HEK293 (cell line): ENCODE data around the gene RAI14.

Experiments
- ATF2 ChIP-seq: fragments of 450-650 bp; formaldehyde crosslinking; IDR thresholded peaks from 2 replicates; pipeline ENCODE4 v1.5.1; 2016; ENCODE audit warnings: missing biosample characterization, missing genetic modification characterization, low read depth
- BCL11A ChIP-seq: fragments of 450-650 bp; formaldehyde crosslinking; IDR thresholded peaks from 2 replicates; pipeline ENCODE4 v1.5.1; 2016; ENCODE audit warnings: low read depth, missing biosample characterization, missing genetic modification characterization
- GFI1B ChIP-seq: fragments of 450-650 bp; formaldehyde crosslinking; IDR thresholded peaks from 2 replicates; pipeline ENCODE4 v1.5.1; 2016; ENCODE audit warnings: missing biosample characterization, missing genetic modification characterization
- GLI4 ChIP-seq: fragments of 450-650 bp; formaldehyde crosslinking; IDR thresholded peaks from 2 replicates; pipeline ENCODE4 v1.5.1; 2016; ENCODE audit warnings: missing biosample characterization, missing genetic modification characterization
- IKZF3 ChIP-seq: fragments of 450-650 bp; IDR thresholded peaks from 2 replicates; pipeline ENCODE4 v1.5.0; 2018; ENCODE audit warnings: missing biosample characterization, mild to moderate bottlenecking, missing genetic modification characterization, moderate library complexity
- MEIS1 ChIP-seq: sonication (generic); formaldehyde crosslinking; IDR thresholded peaks from 2 replicates; pipeline ENCODE4 v1.8.1; 2022; ENCODE audit warnings: missing genetic modification reagents, mild to moderate bottlenecking, borderline replicate concordance
- SALL2 ChIP-seq: fragments of 450-650 bp; formaldehyde crosslinking; IDR thresholded peaks from 2 replicates; pipeline ENCODE4 v1.5.0; 2017; ENCODE audit warnings: missing biosample characterization, mild to moderate bottlenecking, missing genetic modification characterization, borderline replicate concordance
- SETDB1 ChIP-seq: IDR thresholded peaks from one replicate; pipeline ENCODE4 v1.6.1; 2017; ENCODE audit warnings: mild to moderate bottlenecking, low read length, moderate library complexity, mixed read lengths; ENCODE audit not compliant: insufficient read length
- SP2 ChIP-seq: fragments of 450-650 bp; formaldehyde crosslinking; IDR thresholded peaks from 2 replicates; pipeline ENCODE4 v1.5.1; 2016; ENCODE audit warnings: missing biosample characterization, missing genetic modification characterization
- TRIM28 ChIP-seq: IDR thresholded peaks from 2 replicates; pipeline ENCODE4 v1.6.1; 2011; ENCODE audit warnings: low read length, control low read depth, borderline replicate concordance
- ZBTB1 ChIP-seq: fragments of 450-650 bp; formaldehyde crosslinking; IDR thresholded peaks from 2 replicates; pipeline ENCODE4 v1.5.1; 2016; ENCODE audit warnings: missing biosample characterization, missing genetic modification characterization
- ZBTB21 ChIP-seq: fragments of 450-650 bp; formaldehyde crosslinking; IDR thresholded peaks from 2 replicates; pipeline ENCODE4 v1.5.1; 2017; ENCODE audit warnings: missing biosample characterization, missing genetic modification characterization
- ZBTB48 ChIP-seq: fragments of 450-650 bp; formaldehyde crosslinking; IDR thresholded peaks from 2 replicates; pipeline ENCODE4 v1.5.1; 2016; ENCODE audit warnings: missing biosample characterization, missing genetic modification characterization
- ZBTB49 ChIP-seq: fragments of 450-650 bp; formaldehyde crosslinking; IDR thresholded peaks from 2 replicates; pipeline ENCODE4 v1.5.1; 2016; ENCODE audit warnings: missing biosample characterization, missing genetic modification characterization, low read depth
- ZBTB7A ChIP-seq: fragments of 450-650 bp; formaldehyde crosslinking; IDR thresholded peaks from 2 replicates; pipeline ENCODE4 v1.5.1; 2016; ENCODE audit warnings: low read depth, missing biosample characterization, missing genetic modification characterization
- ZEB2 ChIP-seq: fragments of 450-650 bp; formaldehyde crosslinking; IDR thresholded peaks from 2 replicates; pipeline ENCODE4 v1.5.1; 2016; ENCODE audit warnings: missing biosample characterization, missing genetic modification characterization
- ZFP3 ChIP-seq: fragments of 450-650 bp; formaldehyde crosslinking; IDR thresholded peaks from 2 replicates; pipeline ENCODE4 v1.5.1; 2016; ENCODE audit warnings: low read depth, missing biosample characterization, missing genetic modification characterization
- ZFP69B ChIP-seq: fragments of 450-650 bp; formaldehyde crosslinking; IDR thresholded peaks from 2 replicates; pipeline ENCODE4 v1.5.1; 2016; ENCODE audit warnings: missing biosample characterization, missing genetic modification characterization
- ZIC2 ChIP-seq: fragments of 450-650 bp; formaldehyde crosslinking; IDR thresholded peaks from 2 replicates; pipeline ENCODE4 v1.5.1; 2016; ENCODE audit warnings: missing biosample characterization, missing genetic modification characterization
- ZNF174 ChIP-seq: fragments of 450-650 bp; formaldehyde crosslinking; IDR thresholded peaks from 2 replicates; pipeline ENCODE4 v1.5.0; 2017; ENCODE audit warnings: missing biosample characterization, mild to moderate bottlenecking, missing genetic modification characterization
- ZNF23 ChIP-seq: fragments of 450-650 bp; formaldehyde crosslinking; IDR thresholded peaks from 2 replicates; pipeline ENCODE4 v1.5.1; 2016; ENCODE audit warnings: missing biosample characterization, missing genetic modification characterization, borderline replicate concordance
- ZNF24 ChIP-seq: fragments of 450-650 bp; formaldehyde crosslinking; IDR thresholded peaks from 2 replicates; pipeline ENCODE4 v1.5.1; 2016; ENCODE audit warnings: missing biosample characterization, missing genetic modification characterization
- ZNF354C ChIP-seq: fragments of 450-650 bp; formaldehyde crosslinking; IDR thresholded peaks from 2 replicates; pipeline ENCODE4 v1.5.1; 2016; ENCODE audit warnings: missing biosample characterization, missing genetic modification characterization, low read depth, borderline replicate concordance
- ZNF37A ChIP-seq: fragments of 450-650 bp; IDR thresholded peaks from 2 replicates; pipeline ENCODE4 v1.5.1; 2018; ENCODE audit warnings: missing biosample characterization, missing genetic modification characterization
- ZNF391 ChIP-seq: fragments of 450-650 bp; formaldehyde crosslinking; IDR thresholded peaks from 2 replicates; pipeline ENCODE4 v1.5.1; 2016; ENCODE audit warnings: low read depth, missing biosample characterization, missing genetic modification characterization, borderline replicate concordance
- ZNF544 ChIP-seq: fragments of 450-650 bp; formaldehyde crosslinking; IDR thresholded peaks from 2 replicates; pipeline ENCODE4 v1.5.0; 2017; ENCODE audit warnings: missing biosample characterization, missing genetic modification characterization
- ZNF555 ChIP-seq: fragments of 450-650 bp; formaldehyde crosslinking; conservative IDR thresholded peaks from 2 replicates; pipeline ENCODE4 v1.5.1; 2017; ENCODE audit warnings: missing biosample characterization, mild to moderate bottlenecking, missing genetic modification characterization, inconsistent platforms
- ZNF596 ChIP-seq: fragments of 450-650 bp; IDR thresholded peaks from 2 replicates; pipeline ENCODE4 v1.5.0; 2018; ENCODE audit warnings: missing biosample characterization, mild to moderate bottlenecking, missing genetic modification characterization, moderate library complexity
- ZNF600 ChIP-seq: fragments of 450-650 bp; formaldehyde crosslinking; IDR thresholded peaks from 2 replicates; pipeline ENCODE4 v1.5.1; 2016; ENCODE audit warnings: missing biosample characterization, missing genetic modification characterization
- ZNF610 ChIP-seq: fragments of 450-650 bp; formaldehyde crosslinking; IDR thresholded peaks from 2 replicates; pipeline ENCODE4 v1.5.1; 2016; ENCODE audit warnings: missing biosample characterization, missing genetic modification characterization, borderline replicate concordance
- ZNF621 ChIP-seq: fragments of 450-650 bp; formaldehyde crosslinking; IDR thresholded peaks from 2 replicates; pipeline ENCODE4 v1.5.1; 2017; ENCODE audit warnings: missing biosample characterization, missing genetic modification characterization
- ZNF624 ChIP-seq: fragments of 450-650 bp; formaldehyde crosslinking; IDR thresholded peaks from 2 replicates; pipeline ENCODE4 v1.5.1; 2017; ENCODE audit warnings: missing biosample characterization, missing genetic modification characterization
- ZNF777 ChIP-seq: fragments of 450-650 bp; formaldehyde crosslinking; IDR thresholded peaks from 2 replicates; pipeline ENCODE4 v1.5.1; 2017; ENCODE audit warnings: missing biosample characterization, missing genetic modification characterization, borderline replicate concordance
- ZNF791 ChIP-seq: fragments of 450-650 bp; formaldehyde crosslinking; IDR thresholded peaks from 2 replicates; pipeline ENCODE4 v1.5.1; 2016; ENCODE audit warnings: missing biosample characterization, missing genetic modification characterization
- ZSCAN30 ChIP-seq: fragments of 450-650 bp; IDR thresholded peaks from 2 replicates; pipeline ENCODE4 v1.5.1; 2018; ENCODE audit warnings: missing biosample characterization, mild to moderate bottlenecking, missing genetic modification characterization, moderate library complexity
- TF ChIP-seq, protein P1 (sequence below): fragments of 450-650 bp; formaldehyde crosslinking; IDR thresholded peaks from 2 replicates; pipeline ENCODE4 v1.5.1; 2016; ENCODE audit warnings: missing biosample characterization, missing genetic modification characterization

Gene RAI14

DNA sequence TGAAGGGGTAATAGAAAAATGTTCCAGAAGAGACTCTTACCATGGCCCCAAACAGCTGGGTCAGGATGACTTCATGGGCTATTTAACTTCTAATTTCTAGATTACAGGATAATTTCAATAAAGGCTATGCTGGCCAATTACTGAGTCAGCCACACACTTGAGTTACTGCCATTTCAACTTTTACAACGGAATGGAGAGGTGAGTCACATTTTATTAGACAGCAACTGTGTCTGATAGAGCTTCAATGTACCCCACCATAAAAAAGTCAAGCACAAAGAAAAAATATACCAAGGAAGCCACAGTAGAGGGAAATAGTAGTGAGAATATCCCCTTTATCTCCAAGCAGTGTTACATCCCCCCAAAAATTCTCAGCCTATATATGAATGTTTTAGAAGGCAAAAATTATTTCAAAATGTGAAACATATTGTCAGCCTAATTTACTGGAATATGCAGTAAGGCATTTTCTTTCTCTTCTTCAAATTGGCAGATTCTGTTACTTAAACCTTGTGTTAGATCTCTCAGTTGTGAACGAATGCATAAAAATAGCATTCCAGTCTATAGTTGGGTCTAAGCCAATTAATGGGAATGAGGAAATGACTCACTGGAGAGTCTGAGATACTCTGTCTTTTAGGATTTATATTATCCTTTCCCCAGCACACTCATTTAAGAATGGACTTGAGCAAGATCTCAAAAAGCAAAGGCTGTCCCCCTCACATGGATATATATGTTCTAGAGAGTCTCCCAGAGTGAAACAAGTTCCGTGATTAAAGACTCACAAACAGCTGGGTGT is 47.1 kb upstream of the RAI14 start (continued):
- TF ChIP-seq, protein P1, sequence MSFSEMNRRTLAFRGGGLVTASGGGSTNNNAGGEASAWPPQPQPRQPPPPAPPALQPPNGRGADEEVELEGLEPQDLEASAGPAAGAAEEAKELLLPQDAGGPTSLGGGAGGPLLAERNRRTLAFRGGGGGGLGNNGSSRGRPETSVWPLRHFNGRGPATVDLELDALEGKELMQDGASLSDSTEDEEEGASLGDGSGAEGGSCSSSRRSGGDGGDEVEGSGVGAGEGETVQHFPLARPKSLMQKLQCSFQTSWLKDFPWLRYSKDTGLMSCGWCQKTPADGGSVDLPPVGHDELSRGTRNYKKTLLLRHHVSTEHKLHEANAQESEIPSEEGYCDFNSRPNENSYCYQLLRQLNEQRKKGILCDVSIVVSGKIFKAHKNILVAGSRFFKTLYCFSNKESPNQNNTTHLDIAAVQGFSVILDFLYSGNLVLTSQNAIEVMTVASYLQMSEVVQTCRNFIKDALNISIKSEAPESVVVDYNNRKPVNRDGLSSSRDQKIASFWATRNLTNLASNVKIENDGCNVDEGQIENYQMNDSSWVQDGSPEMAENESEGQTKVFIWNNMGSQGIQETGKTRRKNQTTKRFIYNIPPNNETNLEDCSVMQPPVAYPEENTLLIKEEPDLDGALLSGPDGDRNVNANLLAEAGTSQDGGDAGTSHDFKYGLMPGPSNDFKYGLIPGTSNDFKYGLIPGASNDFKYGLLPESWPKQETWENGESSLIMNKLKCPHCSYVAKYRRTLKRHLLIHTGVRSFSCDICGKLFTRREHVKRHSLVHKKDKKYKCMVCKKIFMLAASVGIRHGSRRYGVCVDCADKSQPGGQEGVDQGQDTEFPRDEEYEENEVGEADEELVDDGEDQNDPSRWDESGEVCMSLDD (tag by site-specific recombination) = peak; percentile 28; the same call in 1 of the 2 replicates
- TF ChIP-seq ZNF777 (tag by site-specific recombination) (no peak), GFI1B (tag by site-specific recombination) (peak; percentile 70; the same call in 1 of the 2 replicates), BCL11A (tag by site-specific recombination) (peak; percentile 90; the same call in 1 of the 2 replicates), ZNF624 (no peak), ZBTB21 (tag by site-specific recombination) (peak; percentile 84), ZBTB49 (tag by site-specific recombination) (no peak), ZBTB7A (tag by site-specific recombination) (0 out of 2 replicates have a peak, but pooled peaks have one; percentile 50), ZNF391 (tag by site-specific recombination) (peak; percentile 90), ZEB2 (tag by site-specific recombination) (peak; percentile 98), ZNF555 (tag by site-specific recombination) (no peak), ZNF37A (no peak), ZNF791 (tag by site-specific recombination) (no peak), IKZF3 (peak; percentile 98), ZNF621 (tag by site-specific recombination) (no peak), TRIM28 (no peak), ZFP3 (0 out of 2 replicates have a peak, but pooled peaks have one; percentile 42), ZNF610 (tag by site-specific recombination) (0 out of 2 replicates have a peak, but pooled peaks have one; percentile 16), SALL2 (tag by site-specific recombination) (no peak), ZNF600 (tag by site-specific recombination) (no peak; the same call in 1 of the 2 replicates), ZIC2 (tag by site-specific recombination) (no peak), MEIS1 (CRISPR knock-in tag) (no peak), ZNF23 (tag by site-specific recombination) (no peak), ZNF596 (tag by site-specific recombination) (peak; percentile 74), ZNF354C (tag by site-specific recombination) (no peak), ZNF544 (tag by site-specific recombination) (no peak), GLI4 (no peak), ZBTB48 (tag by site-specific recombination) (no peak), ZNF24 (tag by site-specific recombination) (peak; percentile 85), ZFP69B (tag by site-specific recombination) (peak; percentile 56; the same call in 1 of the 2 replicates), ZBTB1 (tag by site-specific recombination) (peak; percentile 85), ZSCAN30 (tag by site-specific recombination) (peak; percentile 94), SP2 (tag by site-specific recombination) (peak; percentile 21; the same call in 1 of the 2 replicates), ATF2 (tag by site-specific recombination) (peak; percentile 68), ZNF174 (no peak), SETDB1 (no peak)
